ENCODE data around the gene PRDM16. TPM values are rescaled to one million over a fixed set of nuclear protein-coding genes. Genes with fewer than 3 reads are reported as not detected.

The PRDM16 gene
- total and polyA plus RNA-seq, 2 of the 13 experiments (the other 11 are each of a cell fraction or from before 2014, with no cell fraction given): 0.15 to 0.81 TPM

- TF ChIP-seq SRSF9 (IDR thresholded peaks at IDR 0.05; ENCODE audit: borderline replicate concordance, insufficient read depth, low read depth, low read length, poor library complexity, severe bottlenecking) (no peak), ZXDC (CRISPR knock-in tag; IDR thresholded peaks at IDR 0.05) (no peak), RFX3 (CRISPR knock-in tag; IDR thresholded peaks at IDR 0.05) (no peak), ZNF343 (CRISPR knock-in tag; IDR thresholded peaks at IDR 0.05) (no peak), SOX5 (CRISPR knock-in tag; IDR thresholded peaks at IDR 0.05; ENCODE audit: borderline replicate concordance) (peak; percentile 50; the same call in 1 of the 2 replicates), MED8 (CRISPR knock-in tag; IDR thresholded peaks at IDR 0.05; ENCODE audit: insufficient replicate concordance) (peak; percentile 68), GMEB2 (CRISPR knock-in tag; IDR thresholded peaks at IDR 0.05; ENCODE audit: low read depth) (no peak), ZBTB21 (CRISPR knock-in tag; IDR thresholded peaks at IDR 0.05) (no peak), SRSF1 (optimal IDR thresholded peaks at IDR 0.05; ENCODE audit: low read depth, low read length) (no peak), TFDP2 (CRISPR knock-in tag; IDR thresholded peaks at IDR 0.05) (no peak), KAT7 (CRISPR knock-in tag; IDR thresholded peaks at IDR 0.05; ENCODE audit: borderline replicate concordance) (no peak), ZNF136 (CRISPR knock-in tag; IDR thresholded peaks at IDR 0.05; ENCODE audit: low read depth) (no peak), NFE2L2 (IDR thresholded peaks at IDR 0.05; ENCODE audit: low read length) (no peak), WIZ (CRISPR knock-in tag; IDR thresholded peaks at IDR 0.05) (no peak), SCMH1 (CRISPR knock-in tag; IDR thresholded peaks at IDR 0.05; ENCODE audit: borderline replicate concordance) (no peak), JARID2 (CRISPR knock-in tag; IDR thresholded peaks at IDR 0.05; ENCODE audit: insufficient replicate concordance) (no peak), ZNF253 (CRISPR knock-in tag; IDR thresholded peaks at IDR 0.05; ENCODE audit: borderline replicate concordance) (no peak), ELF4 (CRISPR knock-in tag; IDR thresholded peaks at IDR 0.05; ENCODE audit: borderline replicate concordance) (no peak), ZSCAN20 (CRISPR knock-in tag; IDR thresholded peaks at IDR 0.05; ENCODE audit: borderline replicate concordance) (no peak)
These were observed 182.2 kb downstream of the PRDM16 start (continued) for GRCh38 chr1:3251099-3251806.
